NCI-H2029 treated with DMSO at 0.1 percent for 48 hours (cell line): ENCODE data around the gene UNC13B.
"Not testable (repeated sequence)": the region's sequence is repeated elsewhere in the genome, so short reads cannot be mapped to it uniquely, and the experiment has no call there.

ENCODE experiments used
- DNase-seq: peaks from one replicate; lab custom pipeline; 2025; lab: John Stamatoyannopoulos, UW

Gene UNC13B

DNA sequence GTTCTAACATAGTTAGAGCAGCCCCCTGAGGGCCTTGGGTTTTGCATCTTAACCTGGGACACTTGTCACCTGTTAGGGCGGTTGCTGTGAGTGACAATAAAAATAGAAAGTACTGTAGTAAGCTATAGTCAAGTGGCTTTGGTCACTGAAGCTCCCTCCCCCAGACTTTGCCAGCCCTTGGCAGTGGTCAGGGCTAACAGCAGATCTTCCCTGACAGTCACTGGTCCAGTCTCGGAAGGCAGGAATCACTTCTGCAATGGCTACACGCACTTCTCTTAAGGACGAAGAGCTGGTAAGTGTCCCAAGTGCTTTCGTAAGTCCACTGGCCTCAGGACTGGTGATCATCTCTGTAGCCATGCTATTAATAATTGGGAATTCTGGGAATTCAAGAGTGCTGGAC, 213.1 kb downstream of the UNC13B start:
- DNase-seq: no peak

DNA sequence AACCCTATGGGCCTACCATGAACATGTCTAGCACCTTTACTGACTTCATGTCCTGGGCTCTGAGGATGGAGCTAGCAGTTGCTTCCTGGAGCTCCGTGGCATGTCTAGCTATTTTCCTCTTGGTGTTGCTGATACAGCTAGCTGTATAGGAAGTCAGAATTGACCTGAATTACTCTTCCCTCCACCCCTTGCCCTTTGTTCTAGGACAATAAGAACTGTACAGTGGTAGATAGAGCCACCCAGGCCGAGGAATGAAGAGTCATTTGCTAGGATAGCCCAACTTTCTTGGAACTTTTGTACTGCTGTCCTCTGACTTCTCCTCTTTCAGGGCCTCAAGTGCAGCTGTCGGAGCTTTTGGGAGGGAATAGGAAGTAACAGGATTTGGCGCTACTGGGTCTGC, 218.2 kb downstream of the UNC13B start:
- DNase-seq: no peak

DNA sequence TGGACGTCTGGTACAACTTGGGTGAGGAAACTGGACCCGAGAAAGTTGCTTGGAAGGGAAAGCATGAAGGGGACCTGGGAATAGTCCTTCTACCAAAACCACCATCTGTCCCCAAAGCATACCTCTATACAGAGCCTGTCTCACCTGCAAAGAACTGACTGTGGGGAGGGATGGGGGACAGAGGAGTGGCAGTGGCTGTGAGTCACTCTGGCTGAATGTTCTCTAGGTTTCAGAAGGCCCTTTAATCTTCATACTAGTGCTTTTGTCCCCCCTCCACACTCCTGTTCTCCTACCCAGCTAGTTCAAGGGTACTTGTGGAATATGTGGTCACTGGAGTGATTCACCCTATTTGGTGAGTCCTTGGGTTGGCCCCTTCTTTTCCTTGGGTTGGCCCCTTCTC, 218.8 kb downstream of the UNC13B start:
- DNase-seq: no peak

DNA sequence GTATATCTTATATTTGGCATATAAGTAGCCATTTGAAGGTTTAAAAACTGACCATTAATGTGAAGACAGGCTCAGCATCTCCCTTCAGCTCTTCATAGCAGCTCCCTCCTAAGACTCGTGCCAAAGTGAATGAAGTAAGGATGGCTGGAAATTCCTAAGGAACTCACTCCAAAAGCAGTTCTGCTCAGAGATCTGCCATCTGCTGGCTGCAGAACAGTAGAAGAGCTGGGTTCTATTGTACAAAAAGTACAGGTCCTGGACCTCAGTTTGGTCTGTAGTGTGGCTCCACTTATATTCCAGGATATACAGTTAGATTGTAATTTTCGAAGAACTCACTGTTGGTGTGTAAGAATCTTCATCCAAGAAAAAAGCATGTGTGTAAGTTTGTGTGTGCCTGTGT, 223.2 kb downstream of the UNC13B start:
- no peak for DNase-seq

DNA sequence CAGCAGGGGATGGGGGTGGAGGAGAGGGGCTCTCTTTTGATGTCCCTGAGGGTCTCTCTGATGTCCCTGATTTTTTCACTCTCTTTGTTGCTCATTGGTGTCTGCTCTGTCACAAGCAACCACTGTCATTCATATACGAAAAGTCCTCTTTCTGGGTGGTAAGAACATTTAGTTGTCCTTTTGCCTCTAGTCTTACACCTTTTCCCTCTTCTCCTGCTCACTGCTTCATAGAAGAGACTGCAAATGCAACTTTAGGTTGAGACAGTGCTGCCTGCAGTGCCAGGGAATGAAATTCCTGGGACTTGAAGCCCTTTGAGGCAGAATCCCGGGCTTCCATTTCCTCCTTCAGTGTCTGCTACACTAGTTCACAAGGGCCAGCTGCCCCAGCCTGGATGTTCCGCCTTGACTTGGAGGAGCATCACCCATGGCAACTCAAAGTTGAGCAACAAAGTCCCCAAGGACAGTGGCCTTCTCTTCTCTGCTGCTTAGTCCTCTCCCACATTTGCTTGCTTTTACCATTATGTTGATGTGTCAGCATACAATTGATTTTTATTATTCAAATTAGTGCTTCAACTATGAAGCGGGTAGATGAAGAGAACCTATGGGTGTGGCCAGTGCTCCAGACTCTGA, 233.4 kb downstream of the UNC13B start:
- DNase-seq: no peak

DNA sequence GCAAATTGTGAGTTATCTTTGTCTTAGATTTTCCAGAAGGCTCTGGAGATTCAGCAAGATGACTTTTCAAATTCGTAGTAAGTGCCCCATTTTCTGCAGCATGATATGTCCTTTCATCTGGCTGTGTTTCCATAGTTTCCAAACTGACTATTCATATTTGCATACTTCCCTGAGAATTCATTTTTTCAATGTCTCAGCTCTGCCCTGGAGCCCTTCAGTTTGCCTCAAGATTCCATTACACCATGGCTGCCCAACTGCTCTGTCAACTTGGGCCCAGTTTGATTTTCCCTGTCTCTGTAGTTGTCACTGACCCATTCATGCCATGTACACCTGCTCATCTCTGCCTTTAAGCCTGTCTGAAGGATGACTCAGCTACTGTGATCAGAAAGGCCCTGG, 233.9 kb downstream of the UNC13B start:
- DNase-seq: no peak

DNA sequence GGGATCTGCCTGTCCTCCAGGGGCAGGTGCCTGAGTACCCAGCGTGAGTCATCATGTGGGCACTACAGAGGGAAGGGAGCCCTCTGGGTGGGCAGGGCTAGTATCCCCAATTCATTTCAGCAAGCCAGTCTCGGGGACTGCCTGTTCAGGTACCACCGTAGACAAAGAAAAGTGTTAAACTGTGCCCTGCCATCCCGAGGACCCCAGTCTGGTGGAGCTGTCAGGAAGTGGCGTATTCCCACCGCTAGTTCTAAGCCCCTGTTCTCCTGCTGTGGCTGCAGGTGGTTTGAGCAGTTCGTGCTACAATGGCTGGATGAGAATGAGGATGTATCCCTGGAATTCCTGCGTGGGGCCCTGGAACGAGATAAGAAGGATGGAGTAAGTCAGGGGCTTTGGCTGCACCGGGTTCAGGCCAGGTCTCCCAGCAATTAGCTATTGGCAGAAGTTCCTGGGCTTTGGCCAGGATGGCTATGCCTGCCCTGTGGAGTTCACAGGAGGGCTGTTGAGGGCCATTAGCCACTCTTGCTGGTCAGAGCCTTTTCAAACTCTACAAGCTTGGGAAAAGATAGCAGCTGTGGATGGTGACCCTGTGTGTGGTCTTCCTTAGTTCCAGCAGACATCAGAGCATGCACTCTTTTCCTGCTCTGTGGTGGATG, 234.9 kb downstream of the UNC13B start:
- no peak for DNase-seq

DNA sequence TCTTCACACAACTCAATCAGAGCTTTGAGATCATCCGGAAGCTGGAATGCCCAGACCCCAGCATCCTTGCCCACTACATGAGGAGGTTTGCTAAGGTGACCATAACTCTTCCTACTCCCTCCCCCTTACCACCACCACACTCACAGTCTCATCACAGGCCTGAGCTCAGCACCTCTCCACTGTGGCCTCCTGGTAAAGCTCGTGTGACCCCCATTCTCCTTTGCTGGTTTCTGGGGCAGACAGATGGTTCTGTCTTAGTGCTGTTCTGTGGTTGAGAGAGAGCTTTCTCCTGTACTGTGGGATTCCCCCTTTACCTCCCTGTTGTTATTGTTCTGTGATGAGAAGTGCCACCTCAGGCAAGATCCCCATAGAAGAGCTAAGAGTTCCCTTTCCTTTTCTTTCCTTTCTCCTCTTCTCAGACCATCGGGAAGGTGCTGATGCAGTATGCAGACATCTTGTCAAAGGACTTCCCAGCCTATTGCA, 235.4 kb downstream of the UNC13B start:
- DNase-seq: no peak

DNA sequence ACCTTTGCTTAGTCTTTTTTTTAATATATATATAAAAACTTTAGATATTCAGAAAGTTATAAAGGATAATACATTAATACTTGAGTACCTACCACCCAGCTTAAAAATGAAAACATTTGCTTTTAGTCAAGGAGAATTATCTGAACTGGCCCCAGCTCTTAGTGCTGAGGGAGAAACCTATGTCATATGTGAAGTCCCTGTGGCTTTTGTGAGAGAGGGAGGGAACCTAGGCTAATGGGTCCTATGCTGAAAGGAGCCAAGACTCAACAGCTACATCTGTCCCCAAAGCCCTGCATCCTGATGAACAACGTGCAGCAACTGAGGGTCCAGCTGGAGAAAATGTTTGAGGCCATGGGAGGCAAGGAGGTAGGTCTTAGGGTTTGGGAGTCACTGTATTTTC, 236.1 kb downstream of the UNC13B start:
- no peak for DNase-seq

DNA sequence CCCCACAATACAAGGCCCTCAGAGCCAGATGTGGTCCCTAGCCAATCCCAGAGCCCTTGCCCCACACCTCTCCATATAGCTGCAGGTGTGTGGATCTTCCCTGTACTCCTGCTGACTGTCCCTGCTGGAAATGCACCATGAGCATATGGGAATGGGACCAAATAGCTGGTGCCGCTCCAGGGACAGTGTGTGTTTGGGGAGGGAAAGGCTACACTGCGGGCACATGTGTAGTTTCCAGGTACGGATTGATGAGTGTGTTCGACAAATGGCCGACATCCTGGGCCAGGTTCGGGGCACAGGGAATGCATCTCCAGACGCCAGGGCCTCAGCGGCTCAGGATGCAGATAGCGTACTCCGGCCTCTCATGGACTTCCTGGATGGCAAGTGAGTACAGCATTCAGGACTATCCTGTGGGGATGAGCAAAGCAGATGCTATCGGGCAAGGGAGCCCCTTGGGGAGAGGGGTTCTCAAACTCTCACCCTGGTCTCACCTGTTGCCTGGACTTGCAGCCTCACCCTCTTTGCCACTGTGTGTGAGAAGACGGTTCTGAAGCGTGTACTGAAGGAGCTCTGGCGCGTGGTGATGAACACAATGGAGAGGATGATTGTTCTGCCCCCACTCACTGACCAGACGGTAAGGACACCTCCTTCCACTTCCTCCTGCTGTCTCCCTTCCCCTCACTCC, 237.0 kb downstream of the UNC13B start:
- no peak for DNase-seq

DNA sequence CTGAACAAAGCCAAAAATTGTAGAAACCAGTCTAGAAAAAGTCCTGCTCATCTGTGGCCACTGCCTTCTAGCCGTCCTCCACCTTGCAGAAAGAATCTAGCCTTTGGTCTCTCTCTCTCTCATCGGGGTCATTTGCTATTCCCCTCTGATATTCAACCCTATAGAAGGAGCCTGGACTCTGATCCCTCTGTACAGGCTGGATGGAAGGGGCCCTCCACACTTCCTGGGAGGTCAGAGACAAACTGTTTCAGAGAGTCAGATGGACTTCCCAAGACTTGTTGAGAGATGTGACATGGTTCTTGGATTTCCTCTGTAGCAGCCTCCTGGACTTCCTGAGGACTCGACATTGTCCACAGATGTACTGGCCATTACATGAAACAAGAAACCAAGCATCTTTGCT, 243.1 kb downstream of the UNC13B start:
- DNase-seq: no peak

DNA sequence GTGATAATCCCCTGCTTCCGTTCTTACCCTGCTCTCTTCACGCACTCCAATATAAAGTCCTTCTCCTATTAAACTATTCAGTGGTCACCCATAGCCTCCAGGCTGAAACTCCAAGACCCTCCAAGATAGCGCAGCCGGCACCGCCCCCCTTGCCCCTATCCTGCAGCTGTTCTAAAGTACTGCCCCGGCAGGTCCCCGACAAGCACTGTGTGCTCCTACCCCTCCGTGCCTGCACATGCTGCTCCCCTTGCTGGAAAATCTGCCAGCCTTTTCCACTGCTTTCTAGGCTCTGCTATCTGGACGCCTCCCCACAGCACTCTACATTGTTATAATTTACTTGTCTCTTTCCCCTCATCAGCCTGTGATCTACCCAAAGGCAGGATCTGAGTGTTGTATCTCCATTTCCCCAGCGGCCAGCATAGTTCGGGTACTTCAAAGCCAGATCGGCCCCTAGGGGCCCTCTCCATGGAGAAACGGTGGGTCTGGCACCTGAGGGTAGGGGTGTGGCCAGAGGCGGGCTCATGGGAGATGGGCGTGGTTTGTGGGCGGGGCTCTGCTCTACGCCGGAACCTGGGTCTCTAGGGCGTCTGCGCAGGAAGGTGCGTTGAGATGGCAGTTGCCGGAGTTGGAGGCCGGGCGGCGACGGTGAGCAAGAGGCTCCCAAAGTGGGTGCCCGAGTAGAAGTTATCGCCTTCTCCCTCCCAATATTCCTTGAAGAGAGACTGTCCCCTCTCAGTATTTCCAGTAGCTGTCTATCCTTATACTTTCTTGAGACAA, 244.6 kb downstream of the UNC13B start:
- DNase-seq: no peak

DNA sequence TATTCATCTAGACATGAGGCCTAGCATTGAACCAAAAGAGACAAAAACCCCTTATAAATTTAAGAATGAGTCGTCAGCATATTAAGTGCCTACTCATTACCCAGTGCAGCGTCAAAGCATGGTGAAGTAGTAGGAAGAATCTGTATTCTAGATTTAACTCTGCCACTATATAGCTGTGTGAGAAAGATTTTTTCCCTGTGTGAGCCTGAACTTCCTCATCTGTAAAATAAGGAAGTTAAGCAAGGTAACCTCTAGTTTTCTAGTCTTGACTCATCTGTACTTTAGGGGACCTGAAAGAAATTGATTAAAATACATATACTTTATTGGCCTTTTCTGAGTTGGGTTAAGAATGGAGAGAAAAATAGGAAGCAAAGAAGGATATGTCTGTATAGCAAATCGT, 246.0 kb downstream of the UNC13B start:
- DNase-seq: no peak

DNA sequence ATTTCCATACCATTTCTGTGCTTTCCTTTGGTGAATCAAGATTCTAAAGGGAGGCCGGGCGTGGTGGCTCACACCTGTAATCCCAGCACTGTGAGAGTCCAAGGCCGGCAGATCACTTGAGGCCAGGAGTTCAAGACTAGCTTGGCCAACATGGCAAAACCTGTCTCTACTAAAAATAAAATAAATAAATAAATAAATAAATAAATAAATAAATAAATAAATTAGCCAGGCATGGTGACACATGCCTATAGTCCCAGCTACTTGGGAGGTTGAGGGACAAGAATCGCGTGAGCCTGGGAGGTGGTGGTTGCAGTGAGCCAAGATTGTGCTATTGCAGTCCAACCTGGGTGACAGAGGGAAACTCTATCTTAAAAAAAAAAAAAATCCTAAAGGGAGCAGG, 247.6 kb downstream of the UNC13B start:
- DNase-seq: not testable (repeated sequence)

DNA sequence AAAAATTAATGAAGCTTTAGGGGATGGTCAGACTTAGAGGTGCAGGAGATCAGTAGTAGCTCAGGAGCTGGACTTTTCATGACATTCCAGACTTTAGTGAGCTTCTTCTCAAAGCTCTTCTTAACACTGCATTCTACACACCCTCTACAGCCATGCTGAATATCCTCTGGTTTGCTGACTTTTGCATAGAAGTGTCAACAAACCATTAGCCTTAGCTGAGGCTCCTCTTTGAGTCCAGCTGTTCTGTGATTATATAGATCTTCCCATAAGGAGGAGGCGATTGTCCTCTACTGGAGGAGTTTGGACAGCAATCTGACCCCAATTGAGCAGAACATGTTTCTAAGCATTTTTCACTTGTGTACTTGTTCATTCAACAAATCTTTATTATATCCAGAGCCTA, 253.1 kb downstream of the UNC13B start:
- no peak for DNase-seq

DNA sequence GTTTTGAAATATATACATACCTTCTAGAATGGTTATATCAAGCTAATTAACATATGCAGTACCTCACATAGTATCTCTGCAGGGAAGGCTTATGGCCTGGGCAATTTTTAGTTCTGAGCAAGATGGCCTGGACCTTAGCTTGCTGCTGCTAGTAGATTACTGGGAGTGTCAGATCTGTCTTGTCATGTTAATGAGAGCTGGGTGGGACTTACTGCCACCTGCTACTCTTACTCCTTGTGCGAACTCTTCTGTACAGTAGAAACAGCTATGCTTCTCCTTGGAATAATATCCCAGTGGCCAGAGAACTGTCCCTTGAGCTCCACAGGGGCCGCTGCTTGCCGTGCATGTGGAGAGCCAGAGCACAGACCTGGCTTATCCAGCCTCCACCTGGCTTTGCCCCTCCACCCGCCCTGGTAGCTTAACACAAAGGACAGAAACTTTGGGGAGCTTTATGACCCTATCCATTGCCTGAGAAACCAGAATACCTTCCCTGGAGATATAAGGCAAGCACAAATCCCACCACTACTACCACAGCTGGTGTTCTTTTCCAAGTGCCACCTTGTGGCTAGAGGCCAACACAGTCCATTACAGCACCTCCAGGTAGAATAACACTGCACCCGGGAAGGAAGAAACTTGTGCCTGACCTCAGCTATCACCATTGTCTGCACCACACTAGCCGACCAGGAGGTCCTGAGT, 253.7 kb downstream of the UNC13B start:
- no peak for DNase-seq

DNA sequence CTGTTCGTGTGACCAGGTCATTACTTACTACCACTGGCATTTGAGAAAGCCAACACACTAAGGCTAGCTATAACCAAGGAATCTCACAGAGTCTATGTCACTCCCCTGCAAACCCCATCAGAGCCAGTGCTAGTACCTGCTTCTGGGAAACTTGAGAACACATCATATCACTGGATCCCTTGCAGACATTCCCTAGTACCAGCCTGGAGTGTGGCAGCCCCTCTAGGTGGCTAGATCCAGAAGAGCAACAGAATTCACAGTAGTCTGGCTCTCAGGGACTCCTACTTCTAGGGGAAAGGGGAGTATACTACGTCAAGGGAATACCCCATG, 254.3 kb downstream of the UNC13B start:
- no peak for DNase-seq

DNA sequence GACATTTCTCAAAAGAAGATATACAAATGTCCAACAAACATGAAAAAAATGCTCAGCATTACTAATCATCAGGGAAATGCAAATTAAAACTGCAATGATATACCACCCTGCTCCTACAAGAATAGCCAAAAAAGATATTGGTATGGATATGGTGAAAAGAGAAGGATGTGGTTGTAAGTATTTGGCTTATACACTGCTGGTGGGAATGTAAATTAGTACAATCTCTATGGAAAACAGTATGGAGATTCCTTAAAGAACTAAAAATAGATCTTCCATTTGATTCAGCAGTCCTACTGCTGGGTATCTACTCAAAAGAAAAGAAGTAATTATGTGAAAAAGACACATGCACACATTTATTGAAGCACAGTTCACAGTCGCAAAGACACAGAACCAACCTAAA, 260.5 kb downstream of the UNC13B start:
- DNase-seq: no peak

DNA sequence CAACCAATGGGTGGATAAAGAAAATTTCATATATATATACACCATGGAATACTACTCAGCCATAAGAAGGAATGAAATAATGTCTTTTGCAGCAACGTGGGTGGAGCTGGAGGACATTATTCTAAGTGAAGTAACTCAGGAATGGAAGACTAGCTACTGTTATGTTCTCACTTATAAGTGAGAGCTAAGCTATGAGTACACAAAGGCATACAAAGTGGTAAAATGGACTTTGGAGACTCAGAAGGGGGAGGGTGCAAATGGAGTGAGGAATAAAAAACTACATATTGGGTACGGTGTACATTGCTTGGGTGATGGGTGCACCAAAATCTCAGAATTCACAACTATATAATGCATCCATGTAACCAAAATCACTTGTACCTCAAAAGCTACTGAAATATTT, 260.9 kb downstream of the UNC13B start:
- no peak for DNase-seq

DNA sequence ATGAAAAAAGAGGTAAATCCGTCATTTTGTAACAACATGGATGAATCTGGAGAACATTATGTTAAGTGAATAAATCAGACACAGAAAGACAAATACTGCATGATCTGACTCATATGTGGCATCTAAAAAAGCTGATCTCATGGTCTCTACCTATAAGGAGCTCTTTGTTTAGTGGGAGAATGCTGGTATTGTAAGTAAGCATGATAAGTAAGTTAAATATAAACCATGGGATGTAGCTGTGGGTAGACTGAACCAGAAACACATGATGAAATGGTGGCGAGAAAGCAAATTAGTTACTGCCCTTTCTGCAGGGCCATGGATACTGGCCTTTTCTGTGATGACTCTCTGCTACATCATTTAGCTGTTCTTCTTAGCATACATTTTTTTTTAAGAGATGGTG, 261.7 kb downstream of the UNC13B start:
- DNase-seq: no peak

DNA sequence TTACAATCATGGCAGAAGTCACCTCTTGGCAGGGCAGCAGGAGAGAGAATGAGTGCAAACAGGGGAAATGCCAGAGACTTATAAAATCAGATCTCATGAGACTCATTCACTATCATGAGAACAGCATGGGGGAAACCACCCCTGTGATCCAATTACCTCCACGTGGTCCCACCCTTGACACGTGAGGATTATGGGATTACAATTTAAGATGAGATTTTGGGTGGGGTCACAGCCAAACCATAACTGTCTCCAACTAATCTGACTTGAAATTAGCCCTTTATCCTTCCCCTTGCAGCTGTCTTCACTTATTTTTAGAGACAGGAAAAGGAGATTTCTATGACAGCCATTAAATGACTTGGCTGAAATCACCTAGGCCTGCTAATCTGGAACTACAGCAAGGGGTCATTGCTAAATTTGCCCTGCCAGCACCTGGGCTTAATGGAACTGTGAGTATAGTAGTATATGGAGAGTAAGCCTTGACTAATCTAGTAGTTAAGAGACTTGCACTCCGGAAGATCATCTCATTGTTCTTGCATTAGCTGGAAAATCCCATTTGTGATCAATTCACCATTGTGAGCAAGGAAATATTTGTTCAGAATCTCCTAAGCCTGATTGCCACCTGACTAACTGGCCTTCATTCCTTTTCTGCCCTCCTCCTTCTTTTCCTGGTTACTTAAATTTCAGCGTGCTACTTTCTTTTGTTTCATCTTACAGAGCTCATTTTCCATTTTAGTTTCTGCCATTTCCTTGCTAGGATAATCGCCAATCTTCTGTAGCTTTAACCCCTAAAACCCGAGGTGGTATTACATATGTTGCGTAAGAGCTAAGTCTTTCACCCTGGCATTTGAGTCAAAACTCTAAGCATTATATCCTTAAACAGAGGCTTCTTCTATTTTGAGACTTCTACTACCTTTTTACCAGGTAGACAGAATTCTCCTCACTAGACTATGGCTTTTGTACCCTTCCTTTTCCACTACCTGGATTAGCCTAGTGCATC, 262.8 kb downstream of the UNC13B start:
- DNase-seq: no peak
